Stimulated activated memory B cell treated with anti-CD40 and anti-IgM and Interleukin-4, amounts not matched to agents 10 μg/mL and 1 μg/mL and 100 μg/mL, for 72 hours (primary cell): ENCODE measurements around the gene AIM2.
"Not testable (repeated sequence)": the region's sequence is repeated elsewhere in the genome, so short reads cannot be mapped to it uniquely, and the experiment has no call there.

ENCODE experiments used
- ATAC-seq: fragments of 150-1000 bp; cut with Tn5 transposase; 2 replicates; pipeline ENCODE4 v1.10.0; 2021
- H3K27ac Mint-ChIP-seq: one replicate; pipeline ENCODE4 v1.8.0; 2022; ENCODE audit warnings: mild to moderate bottlenecking, mixed read lengths
- H3K27me3 Mint-ChIP-seq: one replicate; pipeline ENCODE4 v1.8.0; 2022; ENCODE audit warnings: mixed read lengths
- H3K36me3 Mint-ChIP-seq: one replicate; pipeline ENCODE4 v1.8.0; 2022; ENCODE audit warnings: mixed read lengths
- H3K4me1 Mint-ChIP-seq: one replicate; pipeline ENCODE4 v1.8.0; 2022; ENCODE audit warnings: mixed read lengths
- H3K4me3 Mint-ChIP-seq: one replicate; pipeline ENCODE4 v1.8.0; 2022; ENCODE audit warnings: mild to moderate bottlenecking, moderate library complexity, mixed read lengths
- H3K9me3 Mint-ChIP-seq: one replicate; pipeline ENCODE4 v1.8.0; 2022; ENCODE audit warnings: mixed read lengths

The AIM2 gene

DNA sequence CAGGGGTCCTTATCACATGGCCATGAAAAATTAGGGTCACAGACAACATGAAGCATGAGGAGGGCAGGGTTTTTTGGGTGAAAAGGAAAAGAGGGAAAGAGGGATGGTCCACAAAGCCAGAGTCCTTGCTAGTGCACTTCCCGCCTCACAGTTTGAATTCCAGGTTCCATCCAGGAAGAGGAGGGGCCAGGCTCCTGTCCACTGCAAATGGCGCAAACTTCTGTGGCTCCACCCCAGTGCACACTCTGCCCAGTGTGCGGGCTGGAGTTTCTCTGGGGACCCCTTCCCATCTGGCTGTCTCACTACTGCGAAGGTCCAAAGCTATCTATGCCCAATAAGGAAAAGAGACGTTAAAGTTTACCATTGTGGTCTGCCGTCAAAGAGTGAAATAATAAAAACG, 17.8 kb downstream of the AIM2 start:
- Mint-ChIP-seq H3K27ac (peak overlapping the region; percentile 63), H3K9me3 (no peaks in the 10 kb centered on the region), H3K27me3 (no peaks in the 10 kb centered on the region), H3K4me1 (peaks cover 51% of the 10 kb centered on the region), H3K4me3 (no peak overlapping the region), H3K36me3 (peaks cover 81% of the 10 kb centered on the region)
- ATAC-seq, result no peak

DNA sequence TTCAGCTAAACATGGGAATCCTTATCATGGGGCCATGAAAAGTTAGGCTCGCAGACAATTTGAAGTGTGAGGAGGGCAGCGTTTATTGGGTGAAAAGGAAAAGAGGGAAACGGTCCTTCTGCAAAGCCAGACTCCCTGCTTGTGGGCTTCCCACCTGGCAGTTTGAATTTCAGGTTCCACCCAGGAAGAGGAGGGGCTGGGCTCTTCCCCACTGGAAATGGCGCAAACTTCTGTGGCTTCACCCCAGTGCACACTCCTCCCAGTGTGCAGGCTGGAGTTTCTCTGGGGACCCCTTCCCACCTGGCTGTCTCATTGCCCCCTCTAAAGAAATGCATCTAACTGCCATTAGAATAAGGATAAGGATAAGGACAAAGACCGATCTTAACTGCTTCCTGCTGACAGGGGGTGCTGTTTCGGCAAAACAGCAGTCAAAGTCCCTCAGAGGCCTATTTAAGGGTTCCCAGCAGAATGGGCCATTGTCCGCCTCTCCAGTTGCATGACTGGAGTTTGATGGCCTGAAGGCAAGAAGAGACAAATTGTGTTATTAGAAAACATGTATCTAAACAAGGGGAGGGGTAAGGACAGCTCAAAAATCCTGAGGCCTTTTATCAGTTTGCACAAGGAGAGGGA, 20.4 kb downstream of the AIM2 start:
- Mint-ChIP-seq H3K27me3 (no peaks in the 10 kb centered on the region), H3K4me3 (no peak overlapping the region), H3K9me3 (no peaks in the 10 kb centered on the region), H3K4me1 (peaks cover 63% of the 10 kb centered on the region), H3K36me3 (peaks cover 86% of the 10 kb centered on the region), H3K27ac (peak overlapping the region; percentile 80)
- ATAC-seq, result no peak

DNA sequence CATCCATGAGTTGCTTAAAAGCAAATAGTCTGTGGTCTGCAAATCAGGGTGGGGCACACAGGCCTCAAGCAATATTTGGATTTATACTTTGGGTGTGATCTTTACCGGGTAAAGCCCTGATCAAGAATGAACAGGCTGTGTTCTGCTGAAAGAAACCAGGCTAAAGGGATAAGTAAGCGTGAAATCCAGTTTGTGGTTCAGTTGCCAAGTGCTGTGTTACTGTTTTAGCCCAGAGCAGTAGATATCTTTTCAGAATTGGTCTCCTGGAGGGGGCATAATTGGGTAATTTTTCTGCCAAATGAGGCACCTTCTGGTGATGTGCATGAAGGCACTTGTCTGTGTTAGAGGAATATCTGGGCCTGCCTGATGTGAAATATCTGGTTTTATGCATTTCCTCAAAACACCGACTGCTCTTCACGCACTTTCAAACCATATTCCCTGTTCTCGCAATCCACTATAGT, 21.4 kb downstream of the AIM2 start:
- H3K27ac Mint-ChIP-seq, result peak overlapping the region; percentile 80
- peak; percentile 74 for ATAC-seq
- no peak overlapping the region for H3K4me3 Mint-ChIP-seq
- peaks cover 90% of the 10 kb centered on the region for H3K36me3 Mint-ChIP-seq
- H3K9me3 Mint-ChIP-seq, result no peaks in the 10 kb centered on the region
- no peaks in the 10 kb centered on the region for H3K27me3 Mint-ChIP-seq
- H3K4me1 Mint-ChIP-seq, result peaks cover 66% of the 10 kb centered on the region

DNA sequence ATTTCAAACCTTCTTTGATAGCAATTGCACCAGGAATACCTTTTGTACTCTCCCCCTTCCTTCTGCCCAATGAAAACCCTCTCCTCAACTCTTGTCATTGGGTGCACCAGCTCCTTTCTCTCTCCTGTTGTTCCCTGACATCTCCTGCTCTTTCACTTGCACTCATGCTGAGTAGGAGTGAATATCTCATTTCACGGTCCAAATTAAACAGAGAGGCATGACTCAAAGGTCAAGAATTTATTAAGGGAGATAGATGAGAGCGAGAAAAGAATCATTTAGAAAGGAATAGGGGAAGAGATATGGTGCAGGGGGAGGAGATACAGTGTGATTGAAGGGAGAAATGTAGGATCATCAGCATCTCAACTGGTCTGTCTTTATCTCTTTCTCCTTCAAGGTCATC, 22.1 kb downstream of the AIM2 start:
- ATAC-seq, result no peak
- H3K4me1 Mint-ChIP-seq, result peaks cover 66% of the 10 kb centered on the region
- H3K4me3 Mint-ChIP-seq, result peak overlapping the region; percentile 2
- H3K27me3 Mint-ChIP-seq, result no peaks in the 10 kb centered on the region
- H3K36me3 Mint-ChIP-seq, result peaks cover 90% of the 10 kb centered on the region
- no peaks in the 10 kb centered on the region for H3K9me3 Mint-ChIP-seq
- H3K27ac Mint-ChIP-seq, result peak overlapping the region; percentile 80

DNA sequence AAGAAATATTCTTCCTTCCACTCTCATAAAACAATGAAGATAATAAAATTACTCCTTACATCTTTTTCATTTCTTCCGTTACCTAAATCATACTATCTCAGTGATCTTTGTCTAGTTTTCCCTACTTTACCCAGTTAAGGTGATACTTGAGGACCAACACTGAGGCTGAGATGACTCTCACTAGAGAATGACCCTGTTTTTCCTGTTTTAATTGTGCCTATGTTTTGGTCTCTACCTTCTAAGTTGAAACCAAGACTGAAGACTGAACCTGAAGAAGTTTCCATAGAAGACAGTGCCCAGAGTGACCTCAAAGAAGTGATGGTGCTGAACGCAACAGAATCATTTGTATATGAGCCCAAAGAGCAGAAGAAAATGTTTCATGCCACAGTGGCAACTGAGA, 25.1 kb downstream of the AIM2 start:
- Mint-ChIP-seq H3K4me1 (peaks cover 64% of the 10 kb centered on the region), H3K27me3 (no peaks in the 10 kb centered on the region), H3K9me3 (no peaks in the 10 kb centered on the region), H3K36me3 (peaks cover 75% of the 10 kb centered on the region), H3K4me3 (no peak overlapping the region), H3K27ac (peak overlapping the region; percentile 80)
- ATAC-seq, result no peak

DNA sequence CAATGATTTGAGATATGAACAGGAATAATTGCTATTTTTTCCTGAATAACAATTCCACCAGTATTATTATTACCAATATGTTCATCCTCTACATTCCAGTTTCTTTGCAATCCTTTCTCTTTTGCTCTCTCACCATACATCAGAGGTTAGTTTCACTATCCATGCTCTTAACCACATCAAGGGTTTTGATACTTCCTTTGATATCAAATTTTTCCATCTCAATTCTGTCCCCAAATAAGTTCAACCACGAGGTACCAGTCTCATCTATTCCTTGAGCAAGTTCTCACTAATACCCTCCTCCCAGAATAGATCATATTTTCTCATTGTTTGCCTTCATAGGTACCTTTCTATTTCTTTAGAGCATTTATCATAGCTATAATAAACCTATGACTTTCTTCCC, 30.1 kb downstream of the AIM2 start:
- Mint-ChIP-seq H3K4me1 (peaks cover 32% of the 10 kb centered on the region), H3K36me3 (peaks cover 55% of the 10 kb centered on the region), H3K27ac (peak overlapping the region; percentile 51)
- H3K27me3 Mint-ChIP-seq, H3K9me3 Mint-ChIP-seq, ATAC-seq, H3K4me3 Mint-ChIP-seq: not testable (repeated sequence)

DNA sequence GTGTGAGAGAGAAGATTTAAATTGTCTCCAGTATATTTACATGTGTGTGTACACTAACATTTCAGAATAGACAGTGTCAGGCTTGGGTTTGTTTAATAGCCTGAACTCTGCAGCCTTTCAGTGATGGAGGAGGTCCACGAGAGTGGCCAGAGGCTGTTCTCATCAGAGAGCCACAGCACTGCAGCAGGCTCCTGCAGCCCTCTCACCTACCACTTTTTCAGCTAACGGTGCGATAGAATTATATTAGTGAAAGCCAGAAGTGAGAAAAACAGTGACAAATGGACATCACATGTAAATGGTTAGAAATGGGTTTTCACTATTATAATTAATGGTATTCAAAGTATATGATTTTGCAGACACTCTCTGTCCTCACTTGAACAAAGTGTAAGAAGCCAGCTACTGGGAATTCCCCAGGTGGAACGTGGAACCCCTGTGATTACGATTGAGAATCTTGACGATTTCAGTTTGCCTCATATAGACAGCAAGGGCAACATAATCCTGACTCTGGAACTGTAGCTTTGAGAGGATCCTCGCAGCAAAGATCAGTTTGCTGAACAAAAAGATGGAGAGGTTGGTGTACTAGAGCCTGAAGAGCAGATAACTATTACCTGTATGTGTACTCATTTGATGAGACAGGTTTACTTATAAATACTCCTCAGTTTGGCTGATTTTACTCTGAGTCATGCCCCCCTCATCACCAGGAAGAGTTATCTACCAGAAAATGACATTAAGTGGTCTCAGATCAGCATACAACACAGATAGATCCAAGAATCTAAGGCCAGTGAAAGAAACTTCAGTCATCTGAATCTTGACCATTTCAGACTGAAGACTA, 35.5 kb downstream of the AIM2 start:
- ATAC-seq, result peak; percentile 55
- peak overlapping the region; percentile 77 for H3K27ac Mint-ChIP-seq

DNA sequence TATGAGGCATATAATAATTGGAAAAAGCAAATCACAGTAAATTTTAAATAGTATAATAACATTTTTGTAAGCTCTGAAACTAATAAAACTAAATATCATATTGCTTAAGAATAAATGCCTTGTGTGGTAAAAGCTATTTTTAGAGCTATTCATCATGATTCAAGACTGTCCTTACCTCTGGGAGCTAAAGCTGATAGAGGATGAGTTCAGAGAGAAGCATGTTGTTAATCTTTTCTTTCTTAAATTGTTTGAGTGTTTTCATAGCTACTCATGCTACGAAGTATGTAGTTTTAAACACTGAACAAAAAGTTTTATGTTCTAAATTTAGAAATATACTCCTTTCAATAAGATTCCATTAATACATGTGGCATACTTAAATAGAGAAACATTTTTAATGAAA, 36.4 kb downstream of the AIM2 start:
- no peak for ATAC-seq
- Mint-ChIP-seq H3K4me1 (peaks cover 34% of the 10 kb centered on the region), H3K27ac (peak overlapping the region; percentile 77), H3K4me3 (no peak overlapping the region), H3K9me3 (no peaks in the 10 kb centered on the region), H3K36me3 (peaks cover 61% of the 10 kb centered on the region), H3K27me3 (no peaks in the 10 kb centered on the region)

More for the DNA sequence above, 35.5 kb downstream of the AIM2 start:
- Mint-ChIP-seq H3K9me3 (no peaks in the 10 kb centered on the region), H3K4me3 (peak overlapping the region; percentile 10), H3K27me3 (no peaks in the 10 kb centered on the region), H3K36me3 (peaks cover 57% of the 10 kb centered on the region), H3K4me1 (peaks cover 35% of the 10 kb centered on the region)

DNA sequence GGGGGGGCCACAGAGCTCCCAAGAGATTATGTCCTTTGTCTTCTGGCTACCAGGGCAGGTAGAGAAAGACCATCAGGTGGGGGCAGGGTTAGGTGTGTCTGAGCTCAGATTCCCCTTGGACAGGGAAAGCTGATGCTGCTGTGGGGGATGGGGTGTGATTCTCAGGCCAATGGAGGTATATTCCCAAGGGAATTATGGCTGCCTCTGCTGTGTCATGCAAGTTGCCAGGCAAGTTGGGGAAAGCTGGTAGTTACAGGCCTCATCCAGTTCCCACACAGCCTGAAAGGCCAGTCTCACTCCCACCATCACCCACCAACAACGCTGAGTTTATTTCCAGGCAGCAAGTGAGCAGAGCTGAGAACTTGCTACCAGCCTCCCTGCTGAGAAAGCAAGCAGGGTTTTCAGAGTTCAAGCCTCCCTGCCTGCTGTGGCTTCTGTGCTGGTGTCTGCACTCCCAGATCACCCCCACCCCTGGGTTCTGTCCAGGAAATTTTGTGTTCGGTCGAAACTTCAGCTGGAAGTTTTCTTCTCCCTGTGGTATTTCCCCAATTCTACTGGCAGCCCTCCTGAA, 45.6 kb downstream of the AIM2 start:
- H3K4me3 Mint-ChIP-seq, result no peak overlapping the region
- H3K4me1 Mint-ChIP-seq, result peaks cover 82% of the 10 kb centered on the region
- no peaks in the 10 kb centered on the region for H3K27me3 Mint-ChIP-seq
- H3K27ac Mint-ChIP-seq, result peak overlapping the region; percentile 78
- H3K9me3 Mint-ChIP-seq, result peaks cover 3% of the 10 kb centered on the region
- ATAC-seq, result no peak
- peaks cover 95% of the 10 kb centered on the region for H3K36me3 Mint-ChIP-seq

DNA sequence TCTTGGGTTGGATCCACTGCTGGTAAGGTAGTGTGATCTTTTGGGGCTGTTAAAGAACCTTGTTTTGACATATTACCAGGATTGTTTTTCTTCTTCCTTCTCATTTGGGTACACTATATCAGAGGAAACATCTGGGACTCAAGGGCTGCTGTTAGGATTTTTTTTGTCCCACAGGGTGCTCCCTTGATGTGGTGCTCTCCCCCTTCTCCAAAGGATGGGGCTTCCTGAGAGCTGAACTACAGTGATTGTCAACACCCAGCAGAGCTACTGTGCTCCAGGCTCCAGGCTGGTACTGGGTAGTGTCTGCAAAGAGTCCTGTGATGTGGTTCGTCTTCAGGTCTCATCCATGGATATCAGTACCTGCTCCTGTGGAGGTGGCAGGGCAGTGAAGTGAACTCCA, 46.3 kb downstream of the AIM2 start:
- peaks cover 89% of the 10 kb centered on the region for H3K4me1 Mint-ChIP-seq
- no peaks in the 10 kb centered on the region for H3K27me3 Mint-ChIP-seq
- peak overlapping the region; percentile 78 for H3K27ac Mint-ChIP-seq
- no peak for ATAC-seq
- peaks cover 95% of the 10 kb centered on the region for H3K36me3 Mint-ChIP-seq
- H3K4me3 Mint-ChIP-seq, result no peak overlapping the region
- peaks cover 8% of the 10 kb centered on the region for H3K9me3 Mint-ChIP-seq

DNA sequence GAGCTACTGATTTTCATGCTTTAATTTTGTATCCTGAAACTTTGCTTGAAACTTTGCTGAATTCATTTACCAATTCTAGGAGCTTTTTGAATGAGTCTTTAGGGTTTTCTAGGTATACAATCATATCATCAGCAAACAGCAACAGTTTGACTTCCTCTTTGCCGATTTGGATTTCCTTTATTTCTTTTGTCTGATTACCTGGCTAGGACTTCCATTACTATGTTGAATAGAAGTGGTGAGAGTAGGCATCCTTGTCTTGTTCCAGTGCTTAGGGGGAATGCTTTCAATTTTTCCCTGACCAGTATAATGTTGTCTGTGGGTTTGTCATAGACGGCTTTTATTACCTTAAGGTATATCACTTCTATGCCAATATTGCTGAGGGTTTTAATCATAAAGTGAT, 49.7 kb downstream of the AIM2 start:
- H3K36me3 Mint-ChIP-seq, result peaks cover 94% of the 10 kb centered on the region
- H3K27ac Mint-ChIP-seq, result peak overlapping the region; percentile 78

DNA sequence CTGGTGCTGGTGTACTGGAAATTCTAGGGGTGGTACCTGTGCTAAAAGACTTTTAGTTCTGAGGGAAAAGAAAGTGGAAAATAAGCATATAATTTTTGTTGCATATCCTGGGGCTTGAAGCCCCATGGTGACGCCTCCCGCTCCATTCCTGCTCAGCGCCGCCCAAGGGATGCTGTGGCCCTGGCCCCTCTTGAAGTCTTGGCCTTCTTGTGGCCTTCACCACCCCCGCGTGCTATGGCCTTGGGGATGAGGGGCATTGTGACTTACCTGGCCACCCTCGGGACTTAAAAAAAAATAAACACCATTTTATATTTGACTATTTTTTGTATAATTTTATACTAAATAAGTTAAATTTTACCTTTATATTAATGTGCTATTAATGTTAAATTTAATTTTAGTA, 51.5 kb downstream of the AIM2 start:
- Mint-ChIP-seq H3K27ac (peak overlapping the region; percentile 78), H3K9me3 (peaks cover 8% of the 10 kb centered on the region), H3K36me3 (peaks cover 94% of the 10 kb centered on the region), H3K27me3 (no peaks in the 10 kb centered on the region), H3K4me3 (no peak overlapping the region), H3K4me1 (peaks cover 84% of the 10 kb centered on the region)
- no peak for ATAC-seq

More for the DNA sequence above, 49.7 kb downstream of the AIM2 start:
- Mint-ChIP-seq H3K4me1 (peaks cover 89% of the 10 kb centered on the region), H3K4me3 (peak overlapping the region; percentile 50)
- not testable (repeated sequence) for ATAC-seq, H3K27me3 Mint-ChIP-seq, H3K9me3 Mint-ChIP-seq

DNA sequence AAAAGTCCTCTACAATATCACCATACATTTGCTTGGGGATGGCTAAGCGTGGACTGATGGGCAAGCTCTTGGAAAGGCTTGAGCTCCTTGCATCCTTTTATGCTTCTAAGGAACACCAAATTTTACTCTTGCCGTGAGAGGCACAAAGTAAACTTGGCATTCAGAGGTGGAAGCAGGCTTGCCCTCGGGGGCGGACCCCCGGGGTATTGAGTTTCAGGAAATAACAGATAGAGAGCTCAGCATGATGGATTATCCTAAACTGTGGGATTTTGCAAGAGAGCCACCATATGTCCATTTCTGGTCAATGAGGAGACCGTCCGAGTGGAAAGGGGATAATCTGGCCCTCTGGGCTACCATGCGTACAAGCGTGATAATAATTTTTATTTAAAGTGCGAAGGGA, 52.8 kb downstream of the AIM2 start:
- Mint-ChIP-seq H3K27ac (peak overlapping the region; percentile 43), H3K4me1 (peaks cover 80% of the 10 kb centered on the region), H3K27me3 (no peaks in the 10 kb centered on the region), H3K4me3 (no peak overlapping the region), H3K36me3 (peaks cover 91% of the 10 kb centered on the region), H3K9me3 (peaks cover 8% of the 10 kb centered on the region)
- ATAC-seq, result no peak

DNA sequence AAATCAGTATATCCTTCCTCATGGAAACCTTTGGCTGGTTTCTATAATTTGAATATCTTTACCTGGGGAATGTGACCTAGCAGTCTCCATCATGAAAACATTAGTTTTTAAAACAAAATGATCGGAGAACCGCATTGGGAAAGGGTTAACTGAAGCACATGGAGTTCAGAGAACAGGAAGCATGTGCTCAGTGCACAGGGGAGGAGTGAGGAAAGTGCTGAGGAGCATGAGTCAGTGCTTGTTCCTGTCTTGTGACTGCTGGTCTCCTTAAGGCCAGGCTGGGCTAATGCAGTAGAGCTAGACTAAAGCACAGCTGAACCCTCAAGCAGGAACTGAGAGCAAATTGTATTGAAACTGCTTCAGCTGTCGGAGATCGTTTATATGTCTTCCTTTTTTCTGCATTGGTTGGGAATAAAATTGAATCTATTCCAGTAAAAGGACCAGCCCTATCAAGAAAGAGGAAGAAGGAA, 61.1 kb downstream of the AIM2 start:
- peak; percentile 100 for ATAC-seq

DNA sequence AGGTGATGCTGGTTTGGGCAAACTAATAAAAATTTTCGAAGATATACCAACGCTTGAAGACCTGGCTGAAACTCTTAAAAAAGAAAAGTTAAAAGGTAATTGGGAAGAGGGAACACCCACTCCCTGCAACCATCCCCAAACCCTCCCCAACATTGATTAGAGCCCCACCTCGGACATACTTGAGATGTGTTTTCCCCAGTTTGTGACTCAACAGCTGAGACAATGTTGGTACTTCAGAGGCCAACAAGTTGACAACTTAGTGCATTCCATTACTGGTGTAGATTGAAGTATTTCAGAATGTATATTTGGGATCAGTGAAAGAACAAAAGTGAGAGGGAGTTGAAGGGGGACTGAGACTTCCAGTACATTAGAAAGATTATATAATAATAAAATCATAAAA, 61.7 kb downstream of the AIM2 start:
- peak overlapping the region; percentile 89 for H3K4me3 Mint-ChIP-seq
- H3K27ac Mint-ChIP-seq, result peak overlapping the region; percentile 76
- H3K4me1 Mint-ChIP-seq, result peaks cover 69% of the 10 kb centered on the region
- no peaks in the 10 kb centered on the region for H3K27me3 Mint-ChIP-seq
- ATAC-seq, result no peak
- no peaks in the 10 kb centered on the region for H3K9me3 Mint-ChIP-seq
- H3K36me3 Mint-ChIP-seq, result peaks cover 85% of the 10 kb centered on the region

More for the DNA sequence above, 61.1 kb downstream of the AIM2 start:
- peak overlapping the region; percentile 70 for H3K4me3 Mint-ChIP-seq
- peaks cover 85% of the 10 kb centered on the region for H3K36me3 Mint-ChIP-seq
- H3K27ac Mint-ChIP-seq, result peak overlapping the region; percentile 76
- peaks cover 75% of the 10 kb centered on the region for H3K4me1 Mint-ChIP-seq
- H3K9me3 Mint-ChIP-seq, result no peaks in the 10 kb centered on the region
- H3K27me3 Mint-ChIP-seq, result no peaks in the 10 kb centered on the region
